GM12872 (cell line): ENCODE data around the gene TMEM263.

Experiments
- CTCF ChIP-seq: IDR thresholded peaks from 3 replicates; pipeline ENCODE4 v1.5.1; 2011; ENCODE audit warnings: low read depth, mild to moderate bottlenecking, low read length, moderate library complexity; ENCODE audit not compliant: insufficient read depth

TMEM263 gene

GRCh38 chr12:106980944-106981343 lies 25.2 kb downstream of the TMEM263 start:
- TF ChIP-seq CTCF, result no peak

GRCh38 chr12:106981788-106982187 lies 26.1 kb downstream of the TMEM263 start:
- TF ChIP-seq CTCF, result no peak

GRCh38 chr12:106982229-106982628 lies 26.5 kb downstream of the TMEM263 start:
- TF ChIP-seq CTCF, result no peak

- no peak for TF ChIP-seq CTCF
Observed at GRCh38 chr12:106984588-106985137, 29.0 kb downstream of the TMEM263 start.

- TF ChIP-seq CTCF, result no peak
Observed at GRCh38 chr12:106985479-106985878, 29.8 kb downstream of the TMEM263 start.

GRCh38 chr12:106986135-106986534 lies 30.4 kb downstream of the TMEM263 start:
- TF ChIP-seq CTCF, result no peak

GRCh38 chr12:106986625-106987389 lies 31.1 kb downstream of the TMEM263 start, which contains the start of gene MTERF2:
TSS of gene MTERF2 (minus strand) at chr12:106987146. CDS start at chr12:106978714, 8,432 bp downstream.
- no peak for TF ChIP-seq CTCF
